ENCODE results near the gene CYP3A7.
"Not testable (repeated sequence)": the region's sequence is repeated elsewhere in the genome, so short reads cannot be mapped to it uniquely, and the experiment has no call there.

The CYP3A7 gene

GRCh38 chr7:99694912-99695304 is 40.1 kb downstream of the CYP3A7 start:
- H2AFZ ChIP-seq (ENCODE audit: low read depth), result no peak overlapping the region
- TF ChIP-seq CTCF (conservative IDR thresholded peaks at IDR 0.05; ENCODE audit: low read depth, low read length), result no peak

GRCh38 chr7:99694201-99694911 is 40.6 kb downstream of the CYP3A7 start:
- H3K4me1 ChIP-seq (ENCODE audit: low read depth, poor library complexity, severe bottlenecking), result no peaks in the 10 kb centered on the region
- no peaks in the 10 kb centered on the region for H3K27me3 ChIP-seq (ENCODE audit: insufficient read depth, low read depth)
- H3K4me3 ChIP-seq (IDR thresholded peaks at IDR 0.05; ENCODE audit: insufficient read depth, low read depth, low read length), result no peak overlapping the region
- TF ChIP-seq CTCF (conservative IDR thresholded peaks at IDR 0.05; ENCODE audit: low read depth, low read length), result no peak
- no peak overlapping the region for H2AFZ ChIP-seq (ENCODE audit: low read depth)
- H3K79me2 ChIP-seq (ENCODE audit: insufficient read depth, low read depth), result no peaks in the 10 kb centered on the region
- no peaks in the 10 kb centered on the region for H4K20me1 ChIP-seq (ENCODE audit: insufficient read depth)
- no peak overlapping the region for H3K9ac ChIP-seq
- no peak overlapping the region for H3K4me2 ChIP-seq
- no peaks in the 10 kb centered on the region for H3K36me3 ChIP-seq (ENCODE audit: insufficient read depth)
- no peak overlapping the region for H3K27ac ChIP-seq

More at GRCh38 chr7:99694912-99695304, 40.1 kb downstream of the CYP3A7 start:
- H3K36me3 ChIP-seq (ENCODE audit: insufficient read depth), result no peaks in the 10 kb centered on the region
- H3K4me1 ChIP-seq (ENCODE audit: low read depth, poor library complexity, severe bottlenecking), result no peaks in the 10 kb centered on the region
- H4K20me1 ChIP-seq (ENCODE audit: insufficient read depth), result no peaks in the 10 kb centered on the region
- no peak overlapping the region for H3K27ac ChIP-seq
- no peak overlapping the region for H3K4me3 ChIP-seq (IDR thresholded peaks at IDR 0.05; ENCODE audit: insufficient read depth, low read depth, low read length)
- no peaks in the 10 kb centered on the region for H3K27me3 ChIP-seq (ENCODE audit: insufficient read depth, low read depth)
- H3K79me2 ChIP-seq (ENCODE audit: insufficient read depth, low read depth), result no peaks in the 10 kb centered on the region
- H3K4me2 ChIP-seq, result no peak overlapping the region
- H3K9ac ChIP-seq, result no peak overlapping the region

GRCh38 chr7:99693427-99694200 is 41.4 kb downstream of the CYP3A7 start:
- H3K27ac ChIP-seq, result no peak overlapping the region
- no peaks in the 10 kb centered on the region for H4K20me1 ChIP-seq (ENCODE audit: insufficient read depth)
- H3K4me1 ChIP-seq (ENCODE audit: low read depth, poor library complexity, severe bottlenecking), result no peaks in the 10 kb centered on the region
- H3K27me3 ChIP-seq (ENCODE audit: insufficient read depth, low read depth), result no peaks in the 10 kb centered on the region
- H3K4me3 ChIP-seq (IDR thresholded peaks at IDR 0.05; ENCODE audit: insufficient read depth, low read depth, low read length), result no peak overlapping the region
- H3K9ac ChIP-seq, result no peak overlapping the region
- no peak overlapping the region for H3K4me2 ChIP-seq
- no peaks in the 10 kb centered on the region for H3K79me2 ChIP-seq (ENCODE audit: insufficient read depth, low read depth)
- H2AFZ ChIP-seq (ENCODE audit: low read depth), result no peak overlapping the region
- TF ChIP-seq CTCF (conservative IDR thresholded peaks at IDR 0.05; ENCODE audit: low read depth, low read length), result no peak
- H3K36me3 ChIP-seq (ENCODE audit: insufficient read depth), result no peaks in the 10 kb centered on the region

- Histone ChIP-seq H2AFZ (ENCODE audit: low read depth) (no peak overlapping the region), H3K4me3 (IDR thresholded peaks at IDR 0.05; ENCODE audit: insufficient read depth, low read depth, low read length) (no peak overlapping the region), H4K20me1 (ENCODE audit: insufficient read depth) (no peaks in the 10 kb centered on the region), H3K4me2 (no peak overlapping the region), H3K27ac (no peak overlapping the region), H3K9ac (no peak overlapping the region), H3K4me1 (ENCODE audit: low read depth, poor library complexity, severe bottlenecking) (no peaks in the 10 kb centered on the region), H3K36me3 (ENCODE audit: insufficient read depth) (no peaks in the 10 kb centered on the region), H3K27me3 (ENCODE audit: insufficient read depth, low read depth) (no peaks in the 10 kb centered on the region), H3K79me2 (ENCODE audit: insufficient read depth, low read depth) (no peaks in the 10 kb centered on the region)
- no peak for TF ChIP-seq CTCF (conservative IDR thresholded peaks at IDR 0.05; ENCODE audit: low read depth, low read length)
Observed at GRCh38 chr7:99693100-99693426, 41.9 kb downstream of the CYP3A7 start.

- H3K4me1 ChIP-seq (ENCODE audit: low read depth, poor library complexity, severe bottlenecking); H3K4me3 ChIP-seq (IDR thresholded peaks at IDR 0.05; ENCODE audit: insufficient read depth, low read depth, low read length); H2AFZ ChIP-seq (ENCODE audit: low read depth); H3K9ac ChIP-seq; H3K27ac ChIP-seq; H3K79me2 ChIP-seq (ENCODE audit: insufficient read depth, low read depth); H3K27me3 ChIP-seq (ENCODE audit: insufficient read depth, low read depth); H4K20me1 ChIP-seq (ENCODE audit: insufficient read depth); H3K4me2 ChIP-seq; H3K36me3 ChIP-seq (ENCODE audit: insufficient read depth): not testable (repeated sequence)
Observed at GRCh38 chr7:99692563-99692962, 42.4 kb downstream of the CYP3A7 start.

- H3K4me3 ChIP-seq (IDR thresholded peaks at IDR 0.05; ENCODE audit: insufficient read depth, low read depth, low read length); H4K20me1 ChIP-seq (ENCODE audit: insufficient read depth); H3K27ac ChIP-seq; H3K36me3 ChIP-seq (ENCODE audit: insufficient read depth); H3K9ac ChIP-seq; H3K27me3 ChIP-seq (ENCODE audit: insufficient read depth, low read depth); H3K4me2 ChIP-seq; H2AFZ ChIP-seq (ENCODE audit: low read depth); H3K4me1 ChIP-seq (ENCODE audit: low read depth, poor library complexity, severe bottlenecking); H3K79me2 ChIP-seq (ENCODE audit: insufficient read depth, low read depth): not testable (repeated sequence)
Observed at GRCh38 chr7:99691658-99692057, 43.3 kb downstream of the CYP3A7 start.

GRCh38 chr7:99690918-99691317 is 44.1 kb downstream of the CYP3A7 start:
- not testable (repeated sequence) for H3K9ac ChIP-seq; H3K36me3 ChIP-seq (ENCODE audit: insufficient read depth); H3K4me3 ChIP-seq (IDR thresholded peaks at IDR 0.05; ENCODE audit: insufficient read depth, low read depth, low read length); H3K4me2 ChIP-seq; H3K4me1 ChIP-seq (ENCODE audit: low read depth, poor library complexity, severe bottlenecking); H3K79me2 ChIP-seq (ENCODE audit: insufficient read depth, low read depth); H3K27ac ChIP-seq; H3K27me3 ChIP-seq (ENCODE audit: insufficient read depth, low read depth); H4K20me1 ChIP-seq (ENCODE audit: insufficient read depth); H2AFZ ChIP-seq (ENCODE audit: low read depth)
